Left lung (tissue), 10 donors: ENCODE results near the gene POU6F2. TPM values are rescaled to one million over a fixed set of nuclear protein-coding genes. Genes with fewer than 3 reads are reported as not detected.

Source experiments
- ATAC-seq: fragments of 200-7000 bp; cut with Tn5 transposase; one replicate; pipeline ENCODE4 v1.9.1; 2020; ENCODE audit warnings: moderate library complexity
- DNase-seq, 4 donors: peaks; one replicate each; pipeline ENCODE4 v3.0.0-alpha.2; 2013 to 2020
- H3K27ac ChIP-seq, 2 donors: fragments of 200-600 bp; sonication (generic) in 1 of 2; one replicate each; pipeline versions ENCODE4 v1.5.0 to v1.8.0; 2020 to 2021
- H3K27me3 ChIP-seq, 2 donors: fragments of 200-600 bp; sonication (generic) in 1 of 2; one replicate each; pipeline versions ENCODE4 v1.5.0 to v1.8.0; 2020 to 2021
- H3K36me3 ChIP-seq, 2 donors: fragments of 200-600 bp; sonication (generic) in 1 of 2; one replicate each; pipeline versions ENCODE4 v1.5.0 to v1.8.0; 2020 to 2021
- H3K4me1 ChIP-seq, 2 donors: fragments of 200-600 bp; one replicate each; pipeline ENCODE4 v1.8.0; 2021
- H3K4me3 ChIP-seq, 2 donors: fragments of 200-600 bp; sonication (generic) in 1 of 2; one replicate each; pipeline versions ENCODE4 v1.5.0 to v1.8.0; 2020 to 2021; ENCODE audit warnings: mild to moderate bottlenecking in 1 of 2
- H3K9me3 ChIP-seq, 2 donors: fragments of 200-600 bp; sonication (generic) in 1 of 2; one replicate each; pipeline versions ENCODE4 v1.5.0 to v1.8.0; 2020 to 2021
- CTCF ChIP-seq, 2 donors: fragments of 200-600 bp; sonication (generic) in 1 of 2; IDR thresholded peaks; one replicate each; pipeline versions ENCODE4 v1.5.0 to v1.8.0; 2021; ENCODE audit warnings: antibody characterized with exemption in 2 of 2
- intact Hi-C, 2 donors: fragments of 100-400 bp; cut with DNase I; formaldehyde crosslinking; loops; one replicate each; pipeline versions ENCODE4 v1.11.2 to v1.14.2; 2022
- polyA plus RNA-seq, 6 donors: library from polyadenylated mRNA; unstranded; fragments of 120-200 nt; gene quantifications; one replicate each; pipeline ENCODE4 v1.2.1, GENCODE V29; 2013; ENCODE audit not compliant: insufficient read length in 6 of 6
- total RNA-seq, 2 donors: library from RNA; stranded (reverse); fragmentation: NEBNext Ultra II Directional; extraction: Animal tissue kit (Norgen Biotek cat#: 25700); gene quantifications; one replicate each; pipeline ENCODE4 v1.2.1, GENCODE V29; 2021
- donor health status: DM: no; HTN: yes; CAD: no.
- donor health status: DM: no; HTN: no; CAD: no.

The POU6F2 gene
- total and polyA plus RNA-seq, 8 donors: 0.08 to 0.32 (median 0.18) TPM; not detected in 3

GRCh38 chr7:38975944-38976392 lies 1.7 kb upstream of the POU6F2 start:
- no peak for TF ChIP-seq CTCF (IDR thresholded peaks at IDR 0.05)
- Histone ChIP-seq H3K4me3 (no peak overlapping the region), H3K4me1 (peaks cover 0 to 4% of the 10 kb centered on the region in 2 donors), H3K27ac (no peak overlapping the region), H3K36me3 (no peaks in the 10 kb centered on the region), H3K27me3 (peaks cover 17 to 59% of the 10 kb centered on the region in 2 donors), H3K9me3 (no peaks in the 10 kb centered on the region)
- ATAC-seq: peak; percentile 26
- intact Hi-C loops: no loop called here
- DNase-seq: peak in 2 of 4 donors; percentile 8 to 69

- Histone ChIP-seq H3K4me1 (peaks cover 0 to 4% of the 10 kb centered on the region in 2 donors), H3K36me3 (no peaks in the 10 kb centered on the region)
Observed at GRCh38 chr7:38978491-38978890, 782 bp downstream of the POU6F2 start.

GRCh38 chr7:38992203-38992602 lies 14.5 kb downstream of the POU6F2 start:
- no peak overlapping the region for H3K4me3 ChIP-seq
- no peak for TF ChIP-seq CTCF (IDR thresholded peaks at IDR 0.05)
- intact Hi-C loops: no loop called here

More at GRCh38 chr7:38978491-38978890, 782 bp downstream of the POU6F2 start:
- no peak for DNase-seq
- intact Hi-C loops: no loop called here
- Histone ChIP-seq H3K27me3 (peaks cover 17 to 59% of the 10 kb centered on the region in 2 donors), H3K4me3 (no peak overlapping the region), H3K27ac (no peak overlapping the region), H3K9me3 (no peaks in the 10 kb centered on the region)
- TF ChIP-seq CTCF (IDR thresholded peaks at IDR 0.05): no peak
- no peak for ATAC-seq

GRCh38 chr7:39001595-39001994 lies 23.9 kb downstream of the POU6F2 start:
- Histone ChIP-seq H3K27me3 (no peaks in the 10 kb centered on the region), H3K9me3 (no peaks in the 10 kb centered on the region), H3K36me3 (no peaks in the 10 kb centered on the region), H3K27ac (no peak overlapping the region), H3K4me3 (no peak overlapping the region), H3K4me1 (no peaks in the 10 kb centered on the region)
- no peak for DNase-seq
- intact Hi-C loops: no loop called here
- no peak for ATAC-seq
- no peak for TF ChIP-seq CTCF (IDR thresholded peaks at IDR 0.05)

More at GRCh38 chr7:38992203-38992602, 14.5 kb downstream of the POU6F2 start:
- ATAC-seq: no peak
- H3K9me3 ChIP-seq: no peaks in the 10 kb centered on the region
- H3K36me3 ChIP-seq: no peaks in the 10 kb centered on the region
- H3K27me3 ChIP-seq: peaks cover 0 to 3% of the 10 kb centered on the region in 2 donors
- DNase-seq: no peak
- H3K27ac ChIP-seq: no peak overlapping the region
- H3K4me1 ChIP-seq: no peaks in the 10 kb centered on the region

- no peak overlapping the region for H3K27ac ChIP-seq
- intact Hi-C loops: no loop called here
- no peak for TF ChIP-seq CTCF (IDR thresholded peaks at IDR 0.05)
- H3K27me3 ChIP-seq: no peaks in the 10 kb centered on the region
- no peaks in the 10 kb centered on the region for H3K36me3 ChIP-seq
- no peak overlapping the region for H3K4me3 ChIP-seq
- H3K9me3 ChIP-seq: no peaks in the 10 kb centered on the region
- no peak for DNase-seq
- no peak for ATAC-seq
- H3K4me1 ChIP-seq: no peaks in the 10 kb centered on the region
Observed at GRCh38 chr7:39002755-39003154, 25.0 kb downstream of the POU6F2 start.
